ENCODE measurements around the gene MEGF11. TPM values are rescaled to one million over a fixed set of nuclear protein-coding genes. Genes with fewer than 3 reads are reported as not detected.

MEGF11 gene
- total RNA-seq, 1 experiment from 2014 or later = 0.76 TPM

- Histone ChIP-seq H3K36me3 (replicated peaks; ENCODE audit: control insufficient read depth, insufficient read depth, low read length) (no peaks in the 10 kb centered on the region), H3K27me3 (ENCODE audit: control insufficient read depth, insufficient read depth, low read length) (peaks cover 2% of the 10 kb centered on the region; the same call in 1 of the 2 replicates), H3K4me3 (ENCODE audit: insufficient read depth, low read depth, low read length) (no peak overlapping the region)
- no peak for DNase-seq
Measured at GRCh38 chr15:66238318-66238717, 15.2 kb downstream of the MEGF11 start.

GRCh38 chr15:66237513-66238235 lies 15.9 kb downstream of the MEGF11 start:
- H3K27me3 ChIP-seq (ENCODE audit: control insufficient read depth, insufficient read depth, low read length) = peaks cover 2% of the 10 kb centered on the region; the same call in 1 of the 2 replicates
- no peak overlapping the region for H3K4me3 ChIP-seq (ENCODE audit: insufficient read depth, low read depth, low read length)
- no peaks in the 10 kb centered on the region for H3K36me3 ChIP-seq (replicated peaks; ENCODE audit: control insufficient read depth, insufficient read depth, low read length)
- peak; percentile 53 for DNase-seq

GRCh38 chr15:66236806-66237375 lies 16.7 kb downstream of the MEGF11 start:
- Histone ChIP-seq H3K36me3 (replicated peaks; ENCODE audit: control insufficient read depth, insufficient read depth, low read length) (no peaks in the 10 kb centered on the region), H3K4me3 (ENCODE audit: insufficient read depth, low read depth, low read length) (no peak overlapping the region), H3K27me3 (ENCODE audit: control insufficient read depth, insufficient read depth, low read length) (peaks cover 2% of the 10 kb centered on the region; the same call in 1 of the 2 replicates)
- DNase-seq = no peak

DNA sequence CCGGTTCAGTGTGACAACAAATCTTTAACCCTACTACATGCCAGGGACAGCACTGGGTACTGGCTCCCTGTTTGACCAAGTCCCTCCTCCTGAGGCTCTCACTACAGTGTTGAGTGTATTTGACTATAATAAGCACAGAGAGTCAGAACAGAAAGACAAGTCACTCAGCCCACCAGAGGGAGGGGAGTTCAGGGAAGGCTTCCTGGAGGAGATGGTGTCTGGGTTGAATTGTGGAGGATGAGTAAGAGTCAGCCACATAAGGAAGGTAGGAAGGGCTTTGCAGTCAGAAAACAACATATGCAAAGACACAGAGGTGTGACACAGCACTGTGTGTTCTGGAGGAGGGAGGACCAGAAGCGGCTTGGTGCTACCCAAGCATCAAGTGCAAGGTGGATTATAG lies 17.7 kb downstream of the MEGF11 start:
- DNase-seq = no peak
- Histone ChIP-seq H3K36me3 (replicated peaks; ENCODE audit: control insufficient read depth, insufficient read depth, low read length) (no peaks in the 10 kb centered on the region), H3K27me3 (ENCODE audit: control insufficient read depth, insufficient read depth, low read length) (peaks cover 2% of the 10 kb centered on the region), H3K4me3 (ENCODE audit: insufficient read depth, low read depth, low read length) (no peak overlapping the region)

- no peak for DNase-seq
- Histone ChIP-seq H3K4me3 (ENCODE audit: insufficient read depth, low read depth, low read length) (no peak overlapping the region), H3K27me3 (ENCODE audit: control insufficient read depth, insufficient read depth, low read length) (peaks cover 2% of the 10 kb centered on the region), H3K36me3 (replicated peaks; ENCODE audit: control insufficient read depth, insufficient read depth, low read length) (no peaks in the 10 kb centered on the region)
Measured at GRCh38 chr15:66234798-66235197, 18.8 kb downstream of the MEGF11 start.

DNA sequence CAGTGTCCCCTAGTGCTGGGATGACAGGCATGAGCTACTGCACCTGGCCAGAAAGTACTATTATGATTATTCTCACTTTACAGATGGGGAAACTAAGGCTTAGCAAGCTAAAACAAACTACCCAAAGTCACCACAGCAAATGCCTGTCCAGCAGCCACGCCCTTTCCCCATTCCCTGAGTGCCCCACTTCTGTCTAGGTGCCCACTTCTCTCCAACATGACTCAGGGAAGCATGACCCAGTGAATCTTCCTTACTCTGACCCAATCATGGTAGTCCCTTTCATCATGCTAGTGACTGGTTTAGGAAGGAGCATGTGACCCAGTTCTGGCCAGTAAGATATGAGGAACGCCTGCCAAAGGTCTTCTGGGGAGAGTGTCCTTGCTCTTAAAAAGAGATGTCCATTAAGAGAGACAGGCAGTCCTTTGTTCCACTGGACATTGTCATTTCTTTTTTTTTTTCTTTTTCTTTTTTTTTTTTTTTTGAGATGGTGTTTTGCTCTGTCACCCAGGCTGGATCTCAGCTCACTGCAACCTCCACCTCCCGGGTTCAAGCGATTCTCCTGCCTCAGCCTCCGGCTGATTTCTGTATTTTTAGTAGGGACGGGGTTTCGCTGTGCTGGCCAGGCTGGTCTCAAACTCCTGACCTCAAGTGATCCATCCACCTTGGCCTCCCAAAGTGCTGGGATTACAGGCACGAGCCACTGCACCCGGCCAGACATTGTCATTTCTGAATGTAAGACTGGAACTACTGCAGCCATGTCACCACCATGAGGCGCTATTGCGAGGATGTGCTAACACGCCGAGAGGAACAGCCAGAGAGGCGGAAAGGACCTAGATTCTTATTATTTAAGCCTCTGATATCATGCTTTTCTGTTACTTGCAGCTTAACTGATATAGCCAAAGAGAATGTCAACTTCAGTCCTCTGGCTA lies 19.8 kb downstream of the MEGF11 start:
- no peak overlapping the region for H3K4me3 ChIP-seq (ENCODE audit: insufficient read depth, low read depth, low read length)
- no peaks in the 10 kb centered on the region for H3K36me3 ChIP-seq (replicated peaks; ENCODE audit: control insufficient read depth, insufficient read depth, low read length)
- peak; percentile 72 for DNase-seq
- H3K27me3 ChIP-seq (ENCODE audit: control insufficient read depth, insufficient read depth, low read length) = peaks cover 2% of the 10 kb centered on the region

GRCh38 chr15:66232267-66232625 lies 21.3 kb downstream of the MEGF11 start:
- no peak for DNase-seq

GRCh38 chr15:66231394-66232266 lies 21.9 kb downstream of the MEGF11 start:
- Histone ChIP-seq H3K27me3 (ENCODE audit: control insufficient read depth, insufficient read depth, low read length) (peaks cover 2% of the 10 kb centered on the region), H3K4me3 (ENCODE audit: insufficient read depth, low read depth, low read length) (no peak overlapping the region), H3K36me3 (replicated peaks; ENCODE audit: control insufficient read depth, insufficient read depth, low read length) (no peaks in the 10 kb centered on the region)
- no peak for DNase-seq

More at GRCh38 chr15:66232267-66232625, 21.3 kb downstream of the MEGF11 start:
- peaks cover 2% of the 10 kb centered on the region for H3K27me3 ChIP-seq (ENCODE audit: control insufficient read depth, insufficient read depth, low read length)
- H3K36me3 ChIP-seq (replicated peaks; ENCODE audit: control insufficient read depth, insufficient read depth, low read length) = no peaks in the 10 kb centered on the region
- no peak overlapping the region for H3K4me3 ChIP-seq (ENCODE audit: insufficient read depth, low read depth, low read length)

GRCh38 chr15:66229790-66230465 lies 23.6 kb downstream of the MEGF11 start:
- Histone ChIP-seq H3K27me3 (ENCODE audit: control insufficient read depth, insufficient read depth, low read length) (no peaks in the 10 kb centered on the region; the same call in 1 of the 2 replicates), H3K4me3 (ENCODE audit: insufficient read depth, low read depth, low read length) (no peak overlapping the region), H3K36me3 (replicated peaks; ENCODE audit: control insufficient read depth, insufficient read depth, low read length) (no peaks in the 10 kb centered on the region)
- DNase-seq = no peak

DNA sequence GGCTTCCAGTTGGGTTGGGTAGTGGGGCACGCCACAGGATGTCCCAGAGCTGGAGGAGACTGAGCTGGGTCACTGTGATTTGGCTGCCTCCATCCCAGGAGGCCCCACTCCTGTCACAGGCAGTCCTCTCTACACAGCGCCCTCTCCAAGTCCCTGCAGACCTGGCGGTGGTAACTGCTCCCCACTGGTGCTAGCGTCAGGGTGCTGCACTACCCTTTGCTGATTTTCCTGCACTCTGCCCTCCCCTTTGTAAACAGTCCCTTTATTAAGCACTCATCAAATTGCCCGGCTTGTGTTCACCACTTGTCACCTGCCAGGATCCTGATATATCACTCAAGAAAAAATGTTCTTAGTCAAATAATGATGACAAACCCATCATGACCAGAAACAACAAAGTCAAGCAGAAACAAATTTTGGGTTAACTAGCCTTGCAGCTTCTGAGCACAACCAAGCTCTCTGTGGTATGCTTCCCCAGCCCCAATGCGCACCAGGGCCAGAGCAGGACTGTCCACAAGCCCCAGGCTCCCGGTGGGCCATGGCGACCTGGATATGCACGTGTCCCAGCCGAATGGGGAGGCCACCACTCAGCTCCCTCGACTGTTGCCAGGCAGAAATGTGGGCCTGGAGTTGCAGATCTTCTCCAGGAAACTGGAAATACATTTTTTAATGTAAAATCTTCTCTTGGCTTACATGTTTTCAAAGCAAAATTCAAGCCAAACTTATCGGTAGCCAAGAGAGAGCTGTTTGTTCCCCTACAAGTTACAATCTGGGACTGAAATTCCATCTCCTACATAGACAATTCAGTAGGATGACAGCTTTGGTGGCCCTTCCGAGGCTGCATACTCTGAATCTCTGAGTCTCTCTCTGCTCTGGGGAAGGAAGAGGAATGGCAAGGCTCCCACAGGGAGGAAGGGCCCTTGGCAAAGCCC lies 24.5 kb downstream of the MEGF11 start:
- no peak for DNase-seq
- no peak overlapping the region for H3K4me3 ChIP-seq (ENCODE audit: insufficient read depth, low read depth, low read length)
- H3K27me3 ChIP-seq (ENCODE audit: control insufficient read depth, insufficient read depth, low read length) = no peaks in the 10 kb centered on the region; the same call in 1 of the 2 replicates
- H3K36me3 ChIP-seq (replicated peaks; ENCODE audit: control insufficient read depth, insufficient read depth, low read length) = no peaks in the 10 kb centered on the region

DNA sequence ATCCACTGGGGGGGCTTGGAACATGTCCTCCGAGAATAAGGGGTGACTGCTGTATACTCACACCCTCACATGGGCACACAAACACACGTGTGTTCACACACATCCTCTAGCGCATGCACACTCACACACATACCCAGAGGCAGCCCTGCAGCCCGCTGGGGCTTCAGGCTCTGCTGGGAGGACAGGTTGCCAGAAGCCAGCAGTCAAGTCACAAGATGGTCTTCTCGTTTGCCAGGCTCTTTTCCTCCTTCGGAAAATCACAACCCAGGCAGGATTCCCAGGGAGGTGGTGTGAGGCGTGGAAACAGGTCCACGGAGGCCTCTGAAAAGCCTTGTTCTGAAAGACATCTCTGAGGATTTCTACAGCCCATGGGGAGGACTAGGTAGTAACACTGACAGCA lies 26.8 kb downstream of the MEGF11 start:
- no peaks in the 10 kb centered on the region; the same call in 1 of the 2 replicates for H3K27me3 ChIP-seq (ENCODE audit: control insufficient read depth, insufficient read depth, low read length)
- no peak for DNase-seq
- H3K4me3 ChIP-seq (ENCODE audit: insufficient read depth, low read depth, low read length) = no peak overlapping the region
- H3K36me3 ChIP-seq (replicated peaks; ENCODE audit: control insufficient read depth, insufficient read depth, low read length) = no peaks in the 10 kb centered on the region

- no peak overlapping the region for H3K4me3 ChIP-seq (ENCODE audit: insufficient read depth, low read depth, low read length)
- no peaks in the 10 kb centered on the region for H3K36me3 ChIP-seq (replicated peaks; ENCODE audit: control insufficient read depth, insufficient read depth, low read length)
- no peak for DNase-seq
- H3K27me3 ChIP-seq (ENCODE audit: control insufficient read depth, insufficient read depth, low read length) = no peaks in the 10 kb centered on the region; the same call in 1 of the 2 replicates
Measured at GRCh38 chr15:66225656-66226274, 27.8 kb downstream of the MEGF11 start.
